Stimulated activated CD4-positive, alpha-beta T cell treated with anti-CD3 and anti-CD28 coated beads, TNF-alpha, amount 100 ng/mL, for 48 hours (primary cell): ENCODE data around the gene HAO2.

Experiments used
- DNase-seq, 3 donors: peaks; one replicate each; pipeline ENCODE4 v3.0.0-alpha.2; 2020; ENCODE audit warnings: low read depth in 3 of 3

The HAO2 gene

GRCh38 chr1:119438761-119439160 is 70.2 kb downstream of the HAO2 start:
- no peak for DNase-seq

GRCh38 chr1:119440721-119441307 is 72.2 kb downstream of the HAO2 start:
- no peak for DNase-seq

GRCh38 chr1:119442756-119443155 is 74.2 kb downstream of the HAO2 start:
- no peak for DNase-seq
